ENCODE data around the gene POGLUT3.

GRCh38 chr11:108466405-108466804, 31.8 kb downstream of the POGLUT3 start:
- TF ChIP-seq POLR2AphosphoS5 (IDR thresholded peaks at IDR 0.05; ENCODE audit: low read depth, low read length) (no peak), POLR2A (IDR thresholded peaks at IDR 0.05; ENCODE audit: low read depth, low read length) (no peak), TAF1 (IDR thresholded peaks at IDR 0.05; ENCODE audit: borderline replicate concordance, low read depth, low read length) (no peak)

Data from GM12892 (cell line).